Renal pelvis (tissue), 4 donors: Measurements from ENCODE around the gene SSBP4. TPM values are rescaled to one million over a fixed set of nuclear protein-coding genes. Genes with fewer than 3 reads are reported as not detected.

ENCODE experiments used
- DNase-seq: peaks from one replicate; pipeline ENCODE4 v3.0.0-alpha.2; 2013
- polyA plus RNA-seq, 3 donors: library from polyadenylated mRNA; unstranded; fragments of 120-200 nt; gene quantifications; one replicate each; pipeline ENCODE4 v1.2.1, GENCODE V29; 2013; ENCODE audit not compliant: insufficient read length in 3 of 3

Gene SSBP4
- polyA plus RNA-seq, 3 donors = 99.9 to 117 (median 117) TPM

DNA sequence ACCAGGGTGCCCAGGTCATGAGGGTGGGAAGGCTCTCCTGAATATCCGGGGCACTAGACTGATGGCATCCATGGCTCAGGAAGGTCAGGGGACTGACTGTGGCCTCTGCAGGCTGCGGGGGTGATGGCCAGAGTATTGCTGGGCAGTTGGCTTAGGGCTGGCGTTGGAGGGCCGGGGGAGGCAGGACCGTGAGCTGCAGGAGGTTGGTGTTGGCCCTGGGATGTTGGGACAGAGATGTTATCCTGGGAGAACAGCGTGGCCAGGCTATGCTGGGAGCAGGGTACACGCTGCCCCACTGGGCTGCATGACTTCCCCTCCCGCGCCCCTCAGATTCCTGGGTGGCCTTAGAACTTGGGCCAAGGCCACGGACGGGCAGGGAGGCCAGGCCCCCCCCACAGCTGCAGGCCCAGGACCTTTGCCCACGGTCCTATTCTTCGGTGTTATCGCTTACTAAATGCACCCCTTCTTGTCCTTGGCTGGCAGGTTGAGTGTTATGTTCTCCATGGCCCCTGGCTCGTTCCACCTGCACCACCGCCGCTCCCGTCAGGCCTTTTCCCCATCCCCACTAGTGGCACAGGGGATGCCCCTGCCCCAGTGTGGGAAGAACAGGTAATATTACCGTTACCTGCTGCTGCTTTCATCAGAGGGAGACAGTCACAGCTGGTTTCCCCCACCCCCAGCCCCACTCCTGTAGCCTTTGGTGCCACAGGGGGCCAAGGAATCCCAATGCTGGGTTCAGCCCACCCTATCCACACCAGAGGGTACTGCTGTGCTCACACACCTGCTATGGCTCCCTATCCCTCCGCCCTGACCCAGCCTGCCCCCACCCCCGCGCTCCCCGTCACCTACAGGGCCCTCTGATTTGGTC, 22.0 kb downstream of the SSBP4 start:
- DNase-seq = no peak

DNA sequence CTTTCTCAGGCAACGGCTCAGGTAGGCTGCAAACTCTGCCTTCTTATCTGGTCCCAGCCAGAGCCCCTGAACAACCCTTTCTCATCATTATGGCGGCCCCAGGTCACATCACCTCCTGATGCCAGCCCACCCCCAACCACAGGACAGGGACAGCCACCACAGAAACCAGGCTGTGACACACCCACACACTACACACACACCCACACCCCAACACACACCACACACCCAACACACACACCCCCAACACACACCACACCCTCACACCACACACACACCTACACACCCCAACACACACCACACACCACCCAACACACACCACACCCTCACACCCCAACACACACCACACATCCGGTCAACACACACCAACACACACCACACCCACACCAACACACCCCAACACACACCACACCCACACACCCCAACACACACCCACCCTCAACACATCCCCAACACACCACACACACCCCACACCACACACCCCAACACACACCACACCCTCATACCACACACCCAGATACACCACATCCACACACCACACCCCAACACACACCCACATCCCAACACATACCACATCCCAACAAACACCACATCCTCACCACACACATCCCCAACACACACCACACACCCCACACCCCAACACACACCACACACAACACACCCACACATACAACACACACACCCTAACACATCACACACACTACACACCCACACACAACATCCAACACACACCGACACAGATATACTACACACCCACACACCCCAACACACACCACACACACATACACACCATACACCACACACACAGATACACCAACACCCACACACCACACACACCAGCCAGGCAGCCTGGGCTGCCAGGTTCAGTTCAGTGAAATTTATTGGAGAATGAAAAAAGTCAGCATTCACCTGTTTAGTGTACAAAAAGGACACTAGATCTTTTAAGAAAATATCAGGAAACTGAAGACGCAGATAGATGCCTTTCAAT, 22.9 kb downstream of the SSBP4 start:
- DNase-seq = no peak

DNA sequence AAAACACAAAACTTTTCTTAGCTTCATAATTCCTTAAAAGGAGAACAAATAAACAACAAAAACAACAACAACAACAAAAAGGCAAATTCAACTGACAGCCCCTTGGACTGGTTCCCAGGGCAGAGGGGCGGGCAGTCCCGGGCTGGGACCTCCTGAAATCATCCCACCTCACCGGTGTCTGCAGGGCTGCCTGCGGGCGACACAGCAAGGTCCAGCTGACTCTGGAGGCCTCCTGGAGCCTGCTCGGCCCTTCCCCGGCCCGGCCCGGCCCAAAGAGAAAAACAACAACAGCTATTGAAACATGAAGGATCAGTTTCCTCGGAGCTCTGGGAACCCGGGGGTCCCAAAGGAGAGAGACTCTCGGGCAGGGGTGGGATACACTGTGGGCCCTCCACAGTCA, 23.7 kb downstream of the SSBP4 start:
- DNase-seq = no peak

DNA sequence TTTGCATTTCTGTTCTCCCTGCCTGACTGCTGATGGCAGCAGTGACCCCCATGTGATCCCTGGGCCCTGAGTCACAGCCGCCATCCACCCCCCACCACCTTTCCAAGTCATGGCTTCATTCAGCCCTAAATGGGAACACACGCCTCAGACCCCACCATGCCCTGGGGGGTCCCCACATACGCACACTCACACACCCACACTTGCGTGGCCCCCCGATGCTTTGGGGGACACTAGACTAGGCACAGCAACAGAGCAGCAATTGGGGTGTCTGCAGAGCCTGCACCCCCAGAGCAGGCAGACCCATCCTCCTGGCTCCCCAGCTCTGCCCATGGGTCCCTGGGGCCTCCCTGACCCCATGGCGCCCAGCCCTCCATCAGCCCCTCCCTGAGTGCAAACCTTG, 24.2 kb downstream of the SSBP4 start:
- DNase-seq = no peak

DNA sequence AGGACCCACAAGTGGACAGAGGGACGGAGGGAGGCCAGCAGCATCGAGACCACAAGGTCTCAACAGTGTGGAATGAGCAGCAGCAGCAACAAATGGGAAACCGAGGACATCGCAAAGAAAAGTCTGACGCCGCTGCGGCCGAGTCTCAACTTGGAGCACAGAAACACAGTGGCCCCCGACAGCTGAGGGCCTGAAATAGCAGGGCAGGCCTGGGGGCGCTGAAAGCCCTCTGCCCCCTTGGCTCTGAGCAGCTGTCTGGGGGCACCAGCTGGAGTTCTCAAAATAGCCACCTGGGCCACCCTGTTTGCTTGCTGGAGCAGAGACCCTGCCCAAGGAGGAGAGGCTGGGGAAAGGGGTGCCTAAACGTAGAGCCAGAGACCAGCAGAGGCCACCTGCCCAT, 24.6 kb downstream of the SSBP4 start:
- no peak for DNase-seq

DNA sequence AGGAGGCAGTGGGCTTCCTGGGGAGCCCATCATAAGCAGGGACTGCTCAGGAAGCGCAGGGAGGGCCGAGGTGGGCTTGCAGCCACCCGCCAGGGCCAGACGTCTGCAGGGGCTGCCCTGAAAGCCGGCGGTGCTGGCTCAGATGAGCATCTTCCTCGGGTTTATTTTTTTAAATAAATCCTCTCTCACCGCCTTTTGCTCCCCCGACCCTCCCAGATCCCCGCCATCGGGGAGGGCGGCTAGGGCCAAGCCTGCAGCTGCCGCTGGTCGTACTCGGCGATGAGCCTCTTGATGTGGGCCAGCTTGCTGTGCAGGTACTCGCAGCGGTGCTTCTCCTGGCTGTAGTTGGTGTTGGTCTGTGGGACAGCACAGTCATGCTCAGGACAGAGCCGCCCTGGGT, 25.3 kb downstream of the SSBP4 start:
- no peak for DNase-seq

DNA sequence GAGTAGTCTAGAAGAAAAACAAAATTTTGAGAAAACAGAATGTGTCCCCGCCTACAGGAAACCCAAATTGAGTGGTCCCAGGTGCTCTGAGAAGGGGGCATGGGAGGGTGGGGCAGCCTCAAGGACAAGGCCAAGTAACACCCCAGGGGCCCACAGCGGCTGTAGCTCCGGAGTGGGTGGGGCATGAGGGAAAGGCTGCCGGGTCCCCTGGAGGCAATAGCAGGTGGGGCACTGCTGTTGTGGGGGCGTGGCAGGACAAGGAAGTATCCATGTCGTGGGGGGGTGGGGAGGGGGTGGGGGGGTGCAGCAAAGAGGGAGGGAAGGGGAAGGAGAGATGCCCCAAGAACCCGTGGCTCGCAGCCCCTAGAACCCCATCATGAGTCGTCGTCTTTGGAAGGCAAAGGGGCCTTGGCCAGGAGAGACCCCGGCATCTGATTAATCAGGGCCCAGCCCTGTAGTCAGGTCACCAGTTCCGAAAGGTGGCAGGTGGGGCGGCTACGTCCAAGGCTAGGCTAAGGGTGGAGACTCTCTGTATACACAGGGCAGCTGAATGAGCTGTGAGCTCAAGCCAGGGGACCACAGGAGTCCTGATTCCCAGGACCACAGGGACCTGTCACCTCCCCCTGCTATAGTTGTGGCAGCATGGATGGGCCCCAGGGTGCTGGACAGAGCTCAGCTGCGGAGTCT, 26.2 kb downstream of the SSBP4 start:
- no peak for DNase-seq

DNA sequence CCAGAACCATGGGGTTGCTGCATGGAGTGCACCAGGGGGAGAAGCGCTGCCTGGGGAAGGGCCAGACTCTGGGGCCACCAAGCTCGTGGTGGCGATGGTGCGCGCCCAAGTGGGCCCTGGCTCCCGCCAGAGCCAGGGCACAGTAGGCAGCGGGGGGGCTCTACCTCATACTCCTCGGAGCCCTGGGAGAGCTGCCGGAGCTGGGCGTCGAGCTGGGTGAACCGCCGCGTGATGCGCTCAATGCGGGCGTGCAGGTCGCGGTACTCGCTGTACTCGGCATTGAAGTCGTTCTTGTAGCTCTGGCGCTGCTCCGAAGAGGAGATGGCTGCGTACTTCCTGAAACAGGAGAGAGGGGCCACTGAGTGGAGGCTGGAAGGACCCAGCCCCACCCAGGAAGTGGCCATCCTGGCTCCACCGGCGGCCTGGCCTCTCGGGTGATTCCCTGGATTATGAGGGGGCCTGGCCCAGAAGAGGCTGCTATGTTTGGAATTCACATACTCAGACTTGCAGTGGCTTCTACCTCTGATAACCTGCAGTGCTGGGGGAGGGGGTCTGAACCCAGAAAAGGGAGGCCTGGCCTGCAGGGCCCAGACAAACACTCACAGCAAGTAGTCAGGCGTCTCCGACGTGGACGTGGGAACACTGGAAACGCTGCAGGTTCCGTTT, 27.1 kb downstream of the SSBP4 start:
- no peak for DNase-seq

DNA sequence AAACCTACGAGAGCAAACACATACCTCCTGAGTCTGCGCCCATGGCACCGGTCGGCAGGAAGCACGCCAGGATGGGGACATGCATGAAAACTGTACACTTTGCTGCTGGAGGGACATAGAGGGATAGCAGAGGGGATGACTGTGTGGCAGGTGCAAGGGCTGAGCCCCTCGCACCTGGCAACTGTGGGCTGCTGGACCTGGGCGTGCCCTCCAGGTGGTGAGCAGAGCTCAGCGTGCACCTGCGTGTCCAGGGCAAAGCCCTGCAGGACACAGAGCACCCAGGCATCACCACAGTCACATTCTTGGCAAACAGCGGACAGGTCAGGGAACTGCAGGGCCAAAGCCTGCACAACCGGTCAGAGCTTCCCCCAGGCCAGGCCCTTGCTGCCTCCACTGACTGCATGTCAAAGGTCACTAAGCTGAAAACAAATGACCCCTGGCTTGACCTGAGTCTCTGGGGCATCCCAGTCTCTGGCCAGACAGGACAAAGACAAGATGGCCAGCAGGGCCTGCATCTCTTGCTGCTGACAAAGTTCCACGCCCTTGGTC, 27.7 kb downstream of the SSBP4 start:
- DNase-seq = no peak

DNA sequence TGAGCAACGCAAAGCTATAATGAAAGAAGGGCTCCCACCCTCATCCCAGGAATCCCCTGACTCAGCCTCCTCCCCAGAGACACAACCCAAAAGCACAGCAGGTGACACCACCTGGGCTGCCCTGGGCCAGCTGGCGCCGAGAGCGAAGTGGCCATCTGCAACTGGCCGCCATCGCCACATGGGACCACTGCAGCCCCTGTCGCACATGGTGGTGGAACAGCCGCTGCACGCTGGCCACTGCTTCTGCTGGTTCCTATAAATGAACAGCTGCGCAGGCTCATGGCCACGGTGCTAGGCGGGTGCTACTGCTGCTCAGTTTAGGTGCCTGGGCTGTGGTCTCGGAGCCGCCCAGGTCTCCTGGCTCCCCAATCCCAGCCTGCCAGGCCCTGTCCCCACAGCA, 30.4 kb downstream of the SSBP4 start:
- DNase-seq = no peak

DNA sequence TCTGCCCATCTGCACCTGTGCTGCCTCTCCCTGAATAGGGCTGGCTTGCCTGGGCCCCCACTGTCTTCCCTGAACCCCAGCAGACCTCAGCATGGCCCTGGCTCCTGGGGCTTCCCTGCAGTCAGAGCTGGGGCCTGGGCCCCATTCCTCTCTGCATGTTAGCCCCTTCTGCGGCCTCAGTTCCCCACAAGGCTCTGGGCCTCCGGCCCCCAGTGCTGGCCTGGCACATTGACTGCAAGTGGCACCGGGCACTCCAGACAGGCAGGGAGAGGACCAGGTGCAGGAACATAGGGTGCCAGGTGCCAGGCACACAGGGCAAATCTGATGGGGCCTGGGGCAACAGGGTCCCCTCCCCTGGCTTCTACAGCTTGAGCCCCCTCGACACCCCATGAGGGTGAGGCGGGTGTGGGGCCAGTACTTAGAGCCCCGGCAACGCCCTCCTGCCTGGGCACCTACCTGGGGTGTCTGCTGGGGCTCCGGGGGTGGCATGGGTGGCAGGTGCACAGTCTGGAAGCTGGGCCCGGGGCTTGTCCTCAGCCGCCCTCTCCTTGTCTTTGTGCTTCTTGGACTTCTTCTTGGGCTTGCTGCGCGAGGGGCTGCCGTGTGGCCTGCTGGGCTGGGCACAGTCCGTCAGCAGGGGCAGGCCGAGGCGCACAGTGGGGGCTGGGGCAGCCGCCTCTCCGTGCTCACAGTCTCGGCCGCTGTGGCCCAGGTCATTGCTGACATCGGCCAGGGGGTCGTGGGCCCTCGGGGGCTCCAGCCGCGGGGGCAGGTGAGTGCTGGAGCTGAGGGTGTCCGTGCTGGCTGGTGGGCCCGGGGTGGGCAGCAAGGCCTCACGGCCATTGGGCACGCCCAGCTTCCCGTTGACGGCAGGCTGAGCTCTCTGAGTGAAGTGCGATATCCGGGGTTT, 31.1 kb downstream of the SSBP4 start:
- DNase-seq = no peak

DNA sequence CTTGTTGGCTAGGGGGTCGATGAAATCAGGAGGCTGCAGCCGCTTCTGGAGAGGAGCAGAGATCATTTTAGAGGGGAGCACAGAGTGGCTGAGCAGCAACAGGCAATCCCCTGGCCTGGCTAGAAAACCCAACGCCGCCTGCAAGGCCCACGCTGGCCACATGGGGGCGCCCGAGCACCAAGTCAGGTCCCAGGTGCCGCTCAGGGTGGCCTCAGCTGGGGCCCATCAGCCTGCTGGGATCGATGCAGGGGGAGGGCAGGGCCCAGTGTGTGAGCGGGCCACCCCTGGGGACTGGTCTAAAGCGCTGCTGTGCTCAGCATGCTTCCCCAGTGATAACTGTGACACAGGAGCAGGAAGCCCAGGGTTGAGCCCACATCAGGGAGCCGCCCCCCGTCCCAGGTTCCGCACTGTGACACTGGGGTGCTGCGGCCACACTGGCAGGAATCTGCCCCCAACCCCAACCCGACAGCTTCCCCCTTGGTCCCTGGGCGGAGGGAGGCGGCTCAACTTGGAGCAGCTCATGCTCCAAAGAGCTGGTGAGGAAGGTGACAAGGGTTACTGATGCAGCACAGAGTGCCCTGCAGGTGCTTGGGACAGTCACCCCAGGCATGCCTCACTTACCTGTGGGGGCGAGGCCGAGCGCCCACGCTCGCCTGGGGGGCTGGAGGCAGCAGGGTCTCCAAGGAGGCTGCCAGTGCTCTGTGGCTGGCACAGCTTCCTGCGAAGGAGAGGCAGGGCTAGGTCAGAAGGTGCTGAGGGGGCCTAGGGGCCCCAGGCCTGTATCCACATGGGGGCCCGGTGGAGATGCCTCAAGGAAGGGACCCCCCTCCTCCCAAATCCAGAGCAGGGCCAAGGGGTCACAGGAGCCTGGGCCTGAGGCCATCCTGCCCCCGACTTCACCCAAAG, 32.0 kb downstream of the SSBP4 start:
- peak; percentile 75 for DNase-seq

DNA sequence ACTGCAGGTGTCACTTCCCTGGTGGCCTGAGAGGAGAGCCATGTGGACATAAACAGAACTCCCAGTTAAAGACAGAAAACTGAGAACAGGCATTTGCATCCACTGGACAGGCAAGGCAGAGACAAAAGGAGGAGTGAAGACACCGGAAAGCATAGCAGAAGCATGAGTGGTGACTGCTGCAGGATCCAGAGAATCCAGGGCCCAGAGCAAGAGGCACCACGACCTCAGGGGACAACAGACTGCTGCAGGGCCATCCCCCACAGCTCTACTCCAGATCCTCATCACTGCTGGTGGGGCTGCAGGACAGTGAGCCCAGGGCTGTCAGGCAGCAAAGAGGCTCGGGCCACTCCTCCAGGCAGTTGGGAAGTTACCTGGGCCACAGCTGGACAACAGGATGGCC, 33.2 kb downstream of the SSBP4 start:
- DNase-seq = no peak

DNA sequence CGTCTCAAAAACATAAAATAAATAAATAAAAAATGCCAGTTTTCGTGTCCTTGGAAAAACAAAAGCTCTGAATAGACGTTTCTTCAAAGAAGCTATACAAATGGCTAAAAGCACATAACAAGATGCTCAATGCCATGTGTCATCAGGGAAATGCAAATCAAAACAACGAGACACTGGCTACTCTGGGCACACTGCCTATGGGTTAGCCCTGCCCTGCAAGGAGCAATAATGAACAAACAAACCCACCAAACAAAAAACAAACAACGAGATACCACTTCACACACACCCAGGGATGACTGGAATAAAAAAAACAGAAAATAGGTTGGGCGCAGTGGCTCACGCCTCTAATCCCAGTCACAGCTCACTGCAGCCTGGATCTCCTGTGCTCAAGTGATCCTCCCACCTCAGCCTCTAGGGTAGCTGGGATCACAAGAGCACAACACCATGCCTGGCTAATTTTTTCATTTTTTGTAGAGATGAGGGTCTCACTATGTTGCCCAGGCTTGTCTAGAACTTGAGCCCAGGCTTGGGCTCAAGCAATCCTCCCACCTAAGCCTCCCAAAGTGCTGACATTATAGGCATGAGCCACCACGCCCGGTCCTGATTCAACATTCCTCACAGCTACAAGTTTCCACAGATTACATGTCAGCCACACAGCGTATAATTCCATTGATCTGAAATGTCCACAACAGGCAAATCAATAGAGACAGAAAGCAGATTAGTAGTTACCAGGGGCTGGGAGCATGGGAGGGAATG, 34.2 kb downstream of the SSBP4 start:
- DNase-seq = no peak

DNA sequence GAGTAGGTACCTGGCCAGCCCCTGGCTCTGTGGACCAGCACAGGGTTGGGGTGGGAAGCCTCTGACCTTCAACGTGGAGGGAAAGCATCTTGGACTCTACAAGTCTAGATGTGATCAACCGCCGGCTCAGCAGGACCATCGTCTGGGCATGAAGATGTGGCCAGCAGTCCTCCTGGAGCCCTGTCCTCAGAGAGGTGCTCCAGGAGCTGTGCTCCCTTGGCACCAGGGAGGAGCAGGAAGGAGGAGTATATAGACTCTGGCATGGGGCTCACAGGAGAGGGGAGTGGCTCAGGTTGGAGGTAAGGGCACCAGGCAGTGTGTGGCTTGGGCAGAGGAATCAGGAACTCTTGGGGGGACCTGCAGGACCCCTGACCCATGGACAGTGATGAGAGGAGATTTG, 37.1 kb downstream of the SSBP4 start:
- no peak for DNase-seq

DNA sequence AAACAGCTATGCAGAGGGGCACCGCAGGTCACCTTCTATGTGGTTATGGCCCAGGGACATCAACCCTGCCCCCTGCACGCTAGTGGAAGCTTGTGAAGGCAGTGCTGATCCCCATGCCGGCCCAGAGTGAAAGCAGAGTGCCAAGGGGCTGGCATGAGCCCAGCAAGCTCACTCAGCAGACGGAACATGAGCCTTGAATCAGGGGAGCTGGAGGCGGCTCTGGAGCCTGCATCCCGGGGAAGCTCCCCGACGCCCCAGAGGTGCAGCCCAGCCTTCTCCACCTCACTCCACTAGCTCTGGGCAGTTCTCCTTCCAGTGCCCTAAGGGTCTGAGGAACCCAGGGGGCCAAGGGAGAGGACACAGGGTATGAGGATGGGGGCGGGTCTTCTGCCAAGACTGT, 37.8 kb downstream of the SSBP4 start:
- DNase-seq = no peak

DNA sequence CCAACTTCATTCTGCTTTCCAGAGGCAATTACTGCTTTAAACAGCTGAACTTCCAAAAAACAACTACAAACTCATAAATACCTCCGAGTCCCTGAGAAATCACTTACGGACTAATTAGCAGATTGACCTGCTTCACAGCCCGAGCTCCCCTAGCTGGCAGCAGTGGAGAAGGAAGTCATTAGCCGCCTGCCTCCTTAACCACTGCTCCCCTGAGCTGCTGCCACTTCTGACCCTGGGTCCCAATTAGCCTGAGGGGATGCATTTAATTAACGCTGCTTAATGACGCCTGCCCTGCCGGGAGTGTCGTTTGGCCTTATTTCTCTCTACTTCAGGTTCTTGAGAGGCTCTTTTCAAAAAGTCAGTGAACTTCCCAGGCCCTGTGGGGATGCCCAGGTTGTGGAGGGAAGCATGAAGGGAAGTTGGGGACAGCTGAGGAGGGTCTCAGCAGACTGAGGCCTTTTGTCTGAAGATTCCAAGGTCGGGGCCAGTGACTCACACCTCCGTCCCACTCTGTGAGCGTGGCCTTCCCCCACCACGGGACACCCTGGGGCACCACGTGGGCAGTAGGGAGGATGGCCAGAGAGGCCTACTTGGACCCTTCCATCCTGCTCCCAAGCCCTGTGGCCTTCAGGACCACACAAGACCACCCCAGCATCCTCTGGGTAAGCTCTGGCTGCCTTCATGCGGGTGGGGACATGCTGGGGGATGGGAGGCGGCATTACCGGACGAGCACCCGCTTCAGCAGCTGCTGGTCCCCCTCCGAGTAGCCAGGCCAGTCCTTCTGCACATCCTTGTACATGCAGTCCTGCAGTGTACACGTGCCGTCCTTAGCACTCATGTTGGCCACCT, 38.5 kb downstream of the SSBP4 start:
- DNase-seq = no peak
